ENCODE data around the gene GNAS-AS1. TPM values are rescaled to one million over a fixed set of nuclear protein-coding genes. Genes with fewer than 3 reads are reported as not detected.

Gene GNAS-AS1
- total RNA-seq, 1 donor from 2014 or later: not detected

- DNase-seq (ENCODE audit: extremely low read depth, low read depth, low spot score): no peak
Observed at GRCh38 chr20:58813369-58813768, 37.3 kb downstream of the GNAS-AS1 start.

- no peak for DNase-seq (ENCODE audit: extremely low read depth, low read depth, low spot score)
Observed at GRCh38 chr20:58811334-58811733, 39.4 kb downstream of the GNAS-AS1 start.

- DNase-seq (ENCODE audit: extremely low read depth, low read depth, low spot score): no peak
Observed at GRCh38 chr20:58810879-58811250, 39.8 kb downstream of the GNAS-AS1 start.

- DNase-seq (ENCODE audit: extremely low read depth, low read depth, low spot score): no peak
Observed at GRCh38 chr20:58810116-58810878, 40.4 kb downstream of the GNAS-AS1 start.

- DNase-seq (ENCODE audit: extremely low read depth, low read depth, low spot score): no peak
Observed at GRCh38 chr20:58808271-58809046, 42.2 kb downstream of the GNAS-AS1 start.

GRCh38 chr20:58807801-58808200, 42.9 kb downstream of the GNAS-AS1 start:
- DNase-seq (ENCODE audit: extremely low read depth, low read depth, low spot score): no peak

- DNase-seq (ENCODE audit: extremely low read depth, low read depth, low spot score): no peak
Observed at GRCh38 chr20:58803533-58803932, 47.2 kb downstream of the GNAS-AS1 start.

- DNase-seq (ENCODE audit: extremely low read depth, low read depth, low spot score): no peak
Observed at GRCh38 chr20:58802061-58802460, 48.6 kb downstream of the GNAS-AS1 start.

- no peak for DNase-seq (ENCODE audit: extremely low read depth, low read depth, low spot score)
Observed at GRCh38 chr20:58800134-58800871, 50.4 kb downstream of the GNAS-AS1 start.

- DNase-seq (ENCODE audit: extremely low read depth, low read depth, low spot score): no peak
Observed at GRCh38 chr20:58797371-58798338, 53.0 kb downstream of the GNAS-AS1 start.

- no peak for DNase-seq (ENCODE audit: extremely low read depth, low read depth, low spot score)
Observed at GRCh38 chr20:58795923-58796245, 54.8 kb downstream of the GNAS-AS1 start.

GRCh38 chr20:58795181-58795922, 55.4 kb downstream of the GNAS-AS1 start:
- no peak for DNase-seq (ENCODE audit: extremely low read depth, low read depth, low spot score)

- DNase-seq (ENCODE audit: extremely low read depth, low read depth, low spot score): no peak
Observed at GRCh38 chr20:58794510-58795180, 56.1 kb downstream of the GNAS-AS1 start.

GRCh38 chr20:58793512-58794420, 56.9 kb downstream of the GNAS-AS1 start:
- DNase-seq (ENCODE audit: extremely low read depth, low read depth, low spot score): no peak

GRCh38 chr20:58792426-58792825, 58.3 kb downstream of the GNAS-AS1 start:
- no peak for DNase-seq (ENCODE audit: extremely low read depth, low read depth, low spot score)

- DNase-seq (ENCODE audit: extremely low read depth, low read depth, low spot score): no peak
Observed at GRCh38 chr20:58791286-58791685, 59.4 kb downstream of the GNAS-AS1 start.

GRCh38 chr20:58790454-58790853, 60.2 kb downstream of the GNAS-AS1 start:
- no peak for DNase-seq (ENCODE audit: extremely low read depth, low read depth, low spot score)

- no peak for DNase-seq (ENCODE audit: extremely low read depth, low read depth, low spot score)
Observed at GRCh38 chr20:58788896-58789544, 61.7 kb downstream of the GNAS-AS1 start.

Measured in glomerular endothelial cell (primary cell).